ENCODE data around the gene EFHD1. TPM values are rescaled to one million over a fixed set of nuclear protein-coding genes. Genes with fewer than 3 reads are reported as not detected.

EFHD1 gene
- total RNA-seq, 5 donors from 2014 or later (not counting 1 experiment from before 2014, with no cell fraction given): 0.93 to 3.0 (median 2.3) TPM

DNA sequence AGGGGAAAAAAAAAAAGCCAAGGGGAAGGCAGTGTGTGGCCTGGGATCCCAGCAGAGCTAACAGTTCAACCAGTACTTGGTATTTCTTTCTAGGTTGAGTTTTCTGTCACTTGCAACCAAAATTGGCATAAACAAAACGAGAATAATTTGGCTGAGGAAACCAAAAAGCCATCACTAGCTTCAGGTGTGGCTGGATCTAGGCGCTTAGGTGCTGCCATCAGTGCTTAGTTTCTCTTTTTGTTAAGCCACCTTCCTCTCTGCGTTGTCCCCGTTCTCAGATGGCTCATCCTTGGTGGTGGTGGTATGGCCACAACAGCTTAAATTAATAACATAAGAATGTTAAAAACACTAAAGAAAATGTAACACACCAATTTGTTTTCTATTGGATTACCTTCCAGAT lies 2.4 kb downstream of the EFHD1 start:
- no peak overlapping the region for H3K4me3 Mint-ChIP-seq
- WGBS (ENCODE audit: insufficient coverage): no CpG with 5 or more reads among the region's 4 CpGs
- no peaks in the 10 kb centered on the region for H3K36me3 Mint-ChIP-seq
- H3K27me3 Mint-ChIP-seq: peaks cover 39 to 43% of the 10 kb centered on the region in 2 donors
- H3K9me3 Mint-ChIP-seq: no peaks in the 10 kb centered on the region
- Histone ChIP-seq H3K4me3 (ENCODE audit: control insufficient read depth in 1 of 2, extremely low read depth in 1 of 2, low read length in 1 of 2) (no peak overlapping the region), H3K9me3 (no peaks in the 10 kb centered on the region), H3K27ac (ENCODE audit: low read length) (no peak overlapping the region), H3K27me3 (replicated peaks in 1 of 2; ENCODE audit: control insufficient read depth in 2 of 2, extremely low read depth in 1 of 2, insufficient read depth in 2 of 2, low read length in 1 of 2) (peaks cover 14 to 59% of the 10 kb centered on the region in 2 experiments), H3K36me3 (ENCODE audit: control insufficient read depth in 2 of 2, extremely low read depth in 1 of 2, insufficient read depth in 1 of 2, low read length in 1 of 2) (no peaks in the 10 kb centered on the region), H3K4me1 (ENCODE audit: control insufficient read depth in 1 of 2, extremely low read depth in 1 of 2, insufficient read depth in 2 of 2, low read length in 2 of 2) (peaks cover 2 to 24% of the 10 kb centered on the region in 2 experiments)
- ATAC-seq (replicated peaks in 1 of 4) (no peak), DNase-seq (no peak)
- H3K27ac Mint-ChIP-seq: no peak overlapping the region
- ChIA-PET CTCF (interaction anchor here (0.5 to 0.6 kb wide), 2 partner anchors 9 to 757 kb away, joined by 4 to 8 read pairs; no protein-coding TSS in a partner anchor), POLR2A (no interaction called here)
- peaks cover 7 to 17% (median 9%) of the 10 kb centered on the region in 3 donors for H3K4me1 Mint-ChIP-seq

DNA sequence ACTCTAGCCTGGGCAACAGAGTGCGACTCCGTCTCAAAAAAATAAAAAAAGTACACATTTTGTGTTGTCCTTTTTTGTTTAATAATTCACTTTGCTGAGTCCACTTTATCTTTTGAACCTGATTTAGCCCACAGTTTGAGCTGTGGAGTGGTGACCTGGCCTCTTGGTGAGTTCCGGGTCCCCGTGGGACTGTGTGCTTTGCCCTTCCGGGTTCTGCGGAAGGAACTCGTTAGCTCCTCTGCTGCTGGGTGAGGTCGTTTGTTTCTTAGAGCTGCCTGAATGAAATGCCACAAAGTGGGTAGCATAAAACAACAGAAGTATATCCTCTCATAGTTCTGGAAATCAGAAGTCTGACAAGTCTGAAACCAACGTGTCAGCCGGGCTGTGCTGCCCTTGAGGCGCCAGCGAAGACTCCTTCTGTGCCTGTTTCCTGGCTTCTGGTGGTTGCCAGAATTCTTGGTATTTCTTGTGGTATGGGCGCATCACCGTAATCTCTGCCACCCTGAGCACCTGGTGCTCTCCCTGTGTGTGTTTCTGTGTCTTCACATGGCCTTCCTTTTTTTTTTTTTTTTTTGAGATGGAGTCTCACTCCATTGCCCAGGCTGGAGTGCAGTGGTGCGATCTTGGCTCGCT lies 3.5 kb downstream of the EFHD1 start:
- Histone ChIP-seq H3K4me3 (ENCODE audit: control insufficient read depth in 1 of 2, extremely low read depth in 1 of 2, low read length in 1 of 2) (no peak overlapping the region), H3K4me1 (ENCODE audit: control insufficient read depth in 1 of 2, extremely low read depth in 1 of 2, insufficient read depth in 2 of 2, low read length in 2 of 2) (peaks cover 2 to 24% of the 10 kb centered on the region in 2 experiments), H3K9me3 (no peaks in the 10 kb centered on the region), H3K36me3 (ENCODE audit: control insufficient read depth in 2 of 2, extremely low read depth in 1 of 2, insufficient read depth in 1 of 2, low read length in 1 of 2) (no peaks in the 10 kb centered on the region), H3K27me3 (replicated peaks in 1 of 2; ENCODE audit: control insufficient read depth in 2 of 2, extremely low read depth in 1 of 2, insufficient read depth in 2 of 2, low read length in 1 of 2) (peaks cover 14 to 52% of the 10 kb centered on the region in 2 experiments), H3K27ac (ENCODE audit: low read length) (no peak overlapping the region)
- Mint-ChIP-seq H3K36me3 (no peaks in the 10 kb centered on the region), H3K4me1 (peaks cover 7 to 17% (median 9%) of the 10 kb centered on the region in 3 donors), H3K9me3 (no peaks in the 10 kb centered on the region), H3K27ac (peak overlapping the region; percentile 73 to 75), H3K4me3 (peak overlapping the region; percentile 7 to 22 (median 21)), H3K27me3 (peaks cover 37 to 39% of the 10 kb centered on the region in 2 donors)
- ChIA-PET CTCF (interaction anchor here in 1 of 2 donors (1.1 kb wide), 1 partner anchor 30 kb away, joined by 5 read pairs; no protein-coding TSS in a partner anchor), POLR2A (no interaction called here)
- peak in 2 of 35 experiments; percentile 13 to 18 for DNase-seq
- ATAC-seq (replicated peaks in 1 of 4): peak; percentile 26 to 53 (median 29)
- 44% methylated on average over 7 of the region's 16 CpGs for WGBS (ENCODE audit: insufficient coverage)

DNA sequence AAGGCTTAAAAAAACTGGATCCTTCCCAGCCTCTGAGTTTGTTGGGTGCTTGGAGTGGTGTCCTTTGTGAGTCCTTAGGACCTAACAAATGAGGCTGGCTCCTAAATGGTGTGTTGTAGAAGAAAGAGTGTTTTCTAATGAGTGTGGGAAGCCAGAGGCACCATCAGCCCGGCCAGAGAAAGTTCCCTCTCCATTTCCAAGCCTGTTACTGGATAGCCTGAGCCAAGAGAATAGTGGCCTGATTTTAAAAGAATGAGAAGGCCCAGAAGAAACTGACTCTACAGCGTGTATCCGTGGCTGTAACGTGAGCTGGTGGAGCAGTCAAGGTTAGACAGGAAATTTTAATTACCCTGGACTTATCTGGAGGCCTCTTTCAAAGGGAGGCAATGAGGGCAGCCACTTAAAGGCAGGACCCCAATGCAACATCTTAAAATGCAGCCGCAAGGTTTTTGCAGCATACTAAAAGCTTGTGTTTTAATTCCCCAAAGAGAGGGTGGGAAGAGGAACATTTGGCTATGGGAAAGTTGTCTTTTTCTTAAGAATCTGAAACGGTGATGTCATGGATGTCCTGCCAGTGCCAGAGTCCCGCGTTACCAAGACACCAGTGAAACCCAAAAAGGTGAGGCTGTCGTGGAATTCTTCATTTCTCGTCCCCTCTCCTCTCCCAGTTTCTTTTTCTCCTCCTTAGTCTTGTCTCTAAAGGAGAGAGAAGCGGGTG lies 4.6 kb downstream of the EFHD1 start:
- ChIA-PET CTCF (interaction anchor here in 1 of 2 donors (1.1 kb wide), 1 partner anchor 29 kb away, joined by 5 read pairs; no protein-coding TSS in a partner anchor), POLR2A (no interaction called here)
- no peaks in the 10 kb centered on the region for H3K9me3 Mint-ChIP-seq
- Histone ChIP-seq H3K4me3 (ENCODE audit: control insufficient read depth in 1 of 2, extremely low read depth in 1 of 2, low read length in 1 of 2) (no peak overlapping the region), H3K27me3 (replicated peaks in 1 of 2; ENCODE audit: control insufficient read depth in 2 of 2, extremely low read depth in 1 of 2, insufficient read depth in 2 of 2, low read length in 1 of 2) (peaks cover 10 to 41% of the 10 kb centered on the region in 2 experiments), H3K27ac (ENCODE audit: low read length) (no peak overlapping the region), H3K36me3 (ENCODE audit: control insufficient read depth in 2 of 2, extremely low read depth in 1 of 2, insufficient read depth in 1 of 2, low read length in 1 of 2) (no peaks in the 10 kb centered on the region), H3K9me3 (no peaks in the 10 kb centered on the region), H3K4me1 (ENCODE audit: control insufficient read depth in 1 of 2, extremely low read depth in 1 of 2, insufficient read depth in 2 of 2, low read length in 2 of 2) (peaks cover 2 to 16% of the 10 kb centered on the region in 2 experiments)
- peaks cover 29 to 33% of the 10 kb centered on the region in 2 donors for H3K27me3 Mint-ChIP-seq
- H3K4me1 Mint-ChIP-seq: peaks cover 0 to 10% (median 3%) of the 10 kb centered on the region in 3 donors
- H3K4me3 Mint-ChIP-seq: no peak overlapping the region
- DNase-seq: no peak
- 69% methylated on average over 4 of the region's 11 CpGs for WGBS (ENCODE audit: insufficient coverage)
- ATAC-seq (replicated peaks in 1 of 4): no peak
- H3K27ac Mint-ChIP-seq: no peak overlapping the region
- no peaks in the 10 kb centered on the region for H3K36me3 Mint-ChIP-seq

DNA sequence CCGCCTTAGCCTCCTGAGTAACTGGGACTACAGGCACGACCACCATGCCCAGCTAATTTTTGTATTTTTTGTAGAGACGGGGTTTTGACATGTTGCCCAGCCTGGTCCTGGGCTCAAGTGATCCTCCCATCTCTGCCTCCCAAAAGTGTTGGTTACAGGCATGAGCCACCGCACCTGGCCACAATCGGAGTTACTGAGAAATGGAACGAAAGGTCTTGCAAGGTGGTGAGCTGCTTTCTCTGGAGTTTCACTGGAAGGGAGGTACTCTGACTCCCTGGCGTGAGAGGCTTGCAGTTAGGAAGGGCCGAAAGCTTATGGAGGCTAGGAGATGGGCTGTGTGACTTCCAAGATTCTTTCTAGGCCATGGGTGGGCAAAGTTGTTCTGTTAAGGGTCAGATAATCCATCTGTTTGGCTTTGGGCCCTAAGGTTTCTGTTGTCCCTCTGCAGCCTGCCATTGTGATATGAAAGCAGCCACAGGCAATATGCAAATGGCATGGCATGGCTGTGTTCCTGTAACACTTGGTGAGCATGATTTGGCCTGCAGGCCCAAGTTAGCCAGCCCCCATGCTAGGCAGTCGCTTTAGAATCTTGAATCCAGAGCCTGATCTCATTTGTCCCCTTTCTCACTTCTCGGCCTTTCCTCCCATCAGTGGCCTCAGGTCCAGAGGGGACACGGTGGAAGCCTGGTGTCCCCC lies 7.9 kb downstream of the EFHD1 start:
- H3K4me3 Mint-ChIP-seq: no peak overlapping the region
- H3K4me3 ChIP-seq (ENCODE audit: control insufficient read depth in 1 of 2, extremely low read depth in 1 of 2, low read length in 1 of 2): no peak overlapping the region
- peaks cover 0 to 3% (median 3%) of the 10 kb centered on the region in 3 donors for H3K4me1 Mint-ChIP-seq
- peaks cover 14 to 29% of the 10 kb centered on the region in 2 donors for H3K27me3 Mint-ChIP-seq
- DNase-seq (no peak), ATAC-seq (replicated peaks in 1 of 4) (no peak)
- no peaks in the 10 kb centered on the region for H3K9me3 ChIP-seq
- POLR2A ChIA-PET: no interaction called here
- no peaks in the 10 kb centered on the region for H3K36me3 ChIP-seq (ENCODE audit: control insufficient read depth in 2 of 2, extremely low read depth in 1 of 2, insufficient read depth in 1 of 2, low read length in 1 of 2)
- 90% methylated on average over 7 of the region's 11 CpGs for WGBS (ENCODE audit: insufficient coverage)
- H3K27ac Mint-ChIP-seq: no peak overlapping the region
- no peaks in the 10 kb centered on the region for H3K9me3 Mint-ChIP-seq
- H3K27ac ChIP-seq (ENCODE audit: low read length): no peak overlapping the region
- no peaks in the 10 kb centered on the region for H3K36me3 Mint-ChIP-seq
- CTCF ChIA-PET: no interaction called here
- H3K27me3 ChIP-seq (replicated peaks in 1 of 2; ENCODE audit: control insufficient read depth in 2 of 2, extremely low read depth in 1 of 2, insufficient read depth in 2 of 2, low read length in 1 of 2): peaks cover 3 to 28% of the 10 kb centered on the region in 2 experiments
- H3K4me1 ChIP-seq (ENCODE audit: control insufficient read depth in 1 of 2, extremely low read depth in 1 of 2, insufficient read depth in 2 of 2, low read length in 2 of 2): no peaks in the 10 kb centered on the region

DNA sequence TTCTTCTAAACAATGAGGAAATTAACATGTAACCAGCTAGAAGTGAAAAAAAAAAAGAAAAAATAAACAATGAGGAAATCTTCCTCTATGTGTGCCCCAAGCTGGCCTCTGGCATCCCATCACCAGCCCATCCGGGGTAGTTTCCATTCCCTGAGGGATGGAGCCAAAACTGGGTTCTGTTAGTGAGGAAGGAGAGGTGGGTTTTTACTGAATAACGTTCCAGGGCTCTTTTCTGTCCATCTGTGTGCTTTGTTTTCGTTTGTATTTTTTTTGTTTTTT lies 9.7 kb downstream of the EFHD1 start:
- Histone ChIP-seq H3K27me3 (replicated peaks in 1 of 2; ENCODE audit: control insufficient read depth in 2 of 2, extremely low read depth in 1 of 2, insufficient read depth in 2 of 2, low read length in 1 of 2) (peaks cover 0 to 26% of the 10 kb centered on the region in 2 experiments), H3K4me1 (ENCODE audit: control insufficient read depth in 1 of 2, extremely low read depth in 1 of 2, insufficient read depth in 2 of 2, low read length in 2 of 2) (no peaks in the 10 kb centered on the region), H3K36me3 (ENCODE audit: control insufficient read depth in 2 of 2, extremely low read depth in 1 of 2, insufficient read depth in 1 of 2, low read length in 1 of 2) (no peaks in the 10 kb centered on the region), H3K4me3 (ENCODE audit: control insufficient read depth in 1 of 2, extremely low read depth in 1 of 2, low read length in 1 of 2) (no peak overlapping the region), H3K9me3 (no peaks in the 10 kb centered on the region), H3K27ac (ENCODE audit: low read length) (no peak overlapping the region)
- Mint-ChIP-seq H3K4me3 (no peak overlapping the region), H3K4me1 (no peaks in the 10 kb centered on the region), H3K27me3 (peaks cover 9 to 26% of the 10 kb centered on the region in 2 donors), H3K27ac (no peak overlapping the region), H3K36me3 (no peaks in the 10 kb centered on the region), H3K9me3 (no peaks in the 10 kb centered on the region)
- ATAC-seq (replicated peaks in 1 of 4): no peak
- no peak for DNase-seq
- ChIA-PET CTCF (no interaction called here), POLR2A (no interaction called here)
- 80% methylated on average over 2 of the region's 3 CpGs for WGBS (ENCODE audit: insufficient coverage)

DNA sequence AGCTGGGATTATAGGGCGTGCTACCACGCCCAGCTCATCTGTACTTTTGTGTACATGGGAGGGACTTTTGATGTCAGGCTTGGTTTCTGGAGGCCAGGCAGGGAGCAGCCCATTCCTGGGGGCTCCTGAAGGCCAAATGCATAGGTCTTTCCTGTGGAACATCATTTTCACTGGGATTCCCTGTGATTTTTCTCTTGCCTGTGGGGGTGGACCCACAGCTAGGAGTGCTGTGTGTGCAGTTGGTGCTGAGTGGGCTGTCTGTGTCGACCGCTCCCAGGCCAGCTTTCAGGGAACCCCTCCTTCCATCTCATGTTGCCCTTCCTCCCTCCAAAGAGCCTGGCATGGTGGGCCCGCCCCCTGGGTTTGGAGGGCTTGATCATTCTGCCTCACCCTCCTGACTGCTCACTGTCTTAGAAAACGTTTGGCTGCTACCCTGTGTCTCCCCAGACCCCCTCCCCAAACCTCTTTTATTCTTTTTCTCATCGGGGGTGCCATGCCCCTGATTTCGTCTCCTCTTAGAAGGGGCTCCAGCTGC lies 10.5 kb downstream of the EFHD1 start:
- H3K27ac ChIP-seq (ENCODE audit: low read length): no peak overlapping the region
- H3K4me3 Mint-ChIP-seq: no peak overlapping the region
- H3K4me1 Mint-ChIP-seq: no peaks in the 10 kb centered on the region
- WGBS (ENCODE audit: insufficient coverage): 73% methylated on average over 6 of the region's 8 CpGs
- H3K4me3 ChIP-seq (ENCODE audit: control insufficient read depth in 1 of 2, extremely low read depth in 1 of 2, low read length in 1 of 2): no peak overlapping the region
- CTCF ChIA-PET: no interaction called here
- no peak for DNase-seq
- no peak for ATAC-seq (replicated peaks in 1 of 4)
- H3K36me3 ChIP-seq (ENCODE audit: control insufficient read depth in 2 of 2, extremely low read depth in 1 of 2, insufficient read depth in 1 of 2, low read length in 1 of 2): no peaks in the 10 kb centered on the region
- peaks cover 6 to 19% of the 10 kb centered on the region in 2 donors for H3K27me3 Mint-ChIP-seq
- no peaks in the 10 kb centered on the region for H3K4me1 ChIP-seq (ENCODE audit: control insufficient read depth in 1 of 2, extremely low read depth in 1 of 2, insufficient read depth in 2 of 2, low read length in 2 of 2)
- no peaks in the 10 kb centered on the region for H3K36me3 Mint-ChIP-seq
- POLR2A ChIA-PET: no interaction called here
- H3K9me3 Mint-ChIP-seq: no peaks in the 10 kb centered on the region
- no peaks in the 10 kb centered on the region for H3K9me3 ChIP-seq
- peaks cover 0 to 22% of the 10 kb centered on the region in 2 experiments for H3K27me3 ChIP-seq (replicated peaks in 1 of 2; ENCODE audit: control insufficient read depth in 2 of 2, extremely low read depth in 1 of 2, insufficient read depth in 2 of 2, low read length in 1 of 2)
- no peak overlapping the region for H3K27ac Mint-ChIP-seq
